ENCODE measurements around the gene NEK6. TPM values are rescaled to one million over a fixed set of nuclear protein-coding genes. Genes with fewer than 3 reads are reported as not detected.

Gene NEK6
- total and polyA plus RNA-seq, 9 of the 15 experiments (the other 6 are each of a cell fraction or from before 2014, with no cell fraction given) = 3.1 to 19.0 (median 8.4) TPM

DNA sequence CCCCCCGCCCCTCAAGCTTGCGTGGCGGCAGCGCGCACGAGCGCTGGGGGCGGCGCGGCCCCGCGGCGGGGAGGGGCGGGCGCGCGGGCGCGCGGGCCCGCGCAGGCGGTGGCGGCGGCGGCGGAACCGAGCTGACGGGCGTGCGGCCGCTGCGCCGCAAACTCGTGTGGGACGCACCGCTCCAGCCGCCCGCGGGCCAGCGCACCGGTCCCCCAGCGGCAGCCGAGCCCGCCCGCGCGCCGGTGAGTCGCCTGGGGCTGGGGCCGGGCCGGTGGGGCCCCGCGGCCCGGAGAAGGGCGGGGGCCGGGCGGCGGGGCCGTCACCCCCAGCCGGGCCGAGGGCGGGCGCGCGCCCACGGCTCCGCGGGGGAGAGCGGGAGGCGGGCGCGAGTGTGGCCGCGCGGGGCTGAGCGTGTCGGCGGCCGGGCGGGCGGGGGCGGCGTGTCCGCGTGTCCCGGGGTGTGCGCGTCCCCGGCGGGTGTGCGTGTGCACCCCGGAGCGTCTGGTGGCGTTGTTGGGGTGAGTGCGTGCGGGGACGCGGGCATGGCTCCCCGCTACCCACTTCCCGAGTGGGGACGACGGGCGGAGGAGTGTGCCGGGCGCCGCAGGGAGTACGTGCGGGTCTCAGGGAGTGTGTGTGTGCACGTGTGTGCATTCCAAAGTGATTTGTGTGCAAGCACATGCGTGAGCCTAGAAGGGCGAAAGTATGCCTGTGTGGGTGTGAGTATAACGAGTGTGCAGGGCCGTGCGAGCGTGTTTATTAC lies at the start of gene NEK6 (continued):
- TF ChIP-seq, protein P1, sequence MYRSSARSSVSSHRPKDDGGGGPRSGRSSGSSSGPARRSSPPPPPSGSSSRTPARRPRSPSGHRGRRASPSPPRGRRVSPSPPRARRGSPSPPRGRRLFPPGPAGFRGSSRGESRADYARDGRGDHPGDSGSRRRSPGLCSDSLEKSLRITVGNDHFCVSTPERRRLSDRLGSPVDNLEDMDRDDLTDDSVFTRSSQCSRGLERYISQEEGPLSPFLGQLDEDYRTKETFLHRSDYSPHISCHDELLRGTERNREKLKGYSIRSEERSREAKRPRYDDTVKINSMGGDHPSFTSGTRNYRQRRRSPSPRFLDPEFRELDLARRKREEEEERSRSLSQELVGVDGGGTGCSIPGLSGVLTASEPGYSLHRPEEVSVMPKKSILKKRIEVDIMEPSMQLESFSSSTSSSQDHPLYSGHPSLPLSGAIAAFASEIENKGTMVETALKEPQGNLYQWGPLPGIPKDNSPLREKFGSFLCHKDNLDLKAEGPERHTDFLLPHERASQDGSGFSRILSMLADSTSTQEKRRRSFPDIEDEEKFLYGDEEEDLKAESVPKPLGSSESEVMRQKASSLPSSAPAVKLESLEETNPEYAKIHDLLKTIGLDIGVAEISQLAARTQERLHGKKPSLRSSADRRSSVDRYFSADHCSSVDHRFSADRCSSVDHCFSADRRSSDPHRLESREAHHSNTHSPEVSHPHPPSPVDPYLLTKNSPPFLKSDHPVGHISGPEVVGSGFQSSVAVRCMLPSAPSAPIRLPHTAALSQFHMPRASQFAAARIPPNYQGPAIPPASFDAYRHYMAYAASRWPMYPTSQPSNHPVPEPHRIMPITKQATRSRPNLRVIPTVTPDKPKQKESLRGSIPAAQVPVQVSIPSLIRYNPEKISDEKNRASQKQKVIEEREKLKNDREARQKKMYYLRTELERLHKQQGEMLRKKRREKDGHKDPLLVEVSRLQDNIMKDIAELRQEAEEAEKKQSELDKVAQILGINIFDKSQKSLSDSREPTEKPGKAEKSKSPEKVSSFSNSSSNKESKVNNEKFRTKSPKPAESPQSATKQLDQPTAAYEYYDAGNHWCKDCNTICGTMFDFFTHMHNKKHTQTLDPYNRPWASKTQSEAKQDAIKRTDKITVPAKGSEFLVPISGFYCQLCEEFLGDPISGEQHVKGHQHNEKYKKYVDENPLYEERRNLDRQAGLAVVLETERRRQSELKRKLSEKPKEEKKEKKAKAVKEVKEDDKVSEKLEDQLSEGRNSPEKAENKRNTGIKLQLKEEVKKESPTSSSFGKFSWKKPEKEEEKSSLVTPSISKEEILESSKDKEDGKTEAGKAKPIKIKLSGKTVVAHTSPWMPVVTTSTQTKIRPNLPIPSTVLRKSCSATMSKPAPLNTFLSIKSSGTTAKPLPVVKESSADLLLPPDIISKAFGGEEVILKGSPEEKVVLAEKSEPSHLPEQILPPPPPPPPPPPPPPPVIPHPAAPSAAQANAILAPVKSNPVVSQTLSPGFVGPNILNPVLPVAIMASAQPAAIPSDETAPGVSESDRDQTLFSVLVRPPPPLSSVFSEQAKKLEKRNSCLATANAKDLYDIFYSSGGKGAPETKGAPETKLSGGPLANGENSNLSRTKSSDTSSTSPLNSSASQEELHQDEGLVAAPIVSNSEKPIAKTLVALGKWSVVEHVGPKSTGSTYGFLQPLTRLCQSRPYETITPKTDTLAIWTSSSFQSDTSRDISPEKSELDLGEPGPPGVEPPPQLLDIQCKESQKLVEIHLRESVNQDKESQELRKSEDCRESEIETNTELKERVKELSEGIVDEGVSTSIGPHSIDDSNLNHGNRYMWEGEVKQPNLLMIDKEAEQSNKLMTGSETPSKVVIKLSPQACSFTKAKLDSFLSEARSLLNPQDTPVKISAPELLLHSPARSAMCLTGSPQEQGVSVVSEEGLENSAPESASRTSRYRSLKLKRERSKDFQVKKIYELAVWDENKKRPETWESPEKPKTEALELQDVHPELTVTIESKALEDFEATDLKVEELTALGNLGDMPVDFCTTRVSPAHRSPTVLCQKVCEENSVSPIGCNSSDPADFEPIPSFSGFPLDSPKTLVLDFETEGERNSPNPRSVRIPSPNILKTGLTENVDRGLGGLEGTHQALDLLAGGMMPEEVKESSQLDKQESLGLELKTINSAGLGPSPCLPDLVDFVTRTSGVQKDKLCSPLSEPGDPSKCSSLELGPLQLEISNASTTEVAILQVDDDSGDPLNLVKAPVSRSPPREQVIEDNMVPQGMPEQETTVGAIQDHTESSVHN (IDR thresholded peaks at IDR 0.05; ENCODE audit: borderline replicate concordance in 1 of 2, low read depth in 1 of 2) = no peak
- TF ChIP-seq ZNF644 (tag; IDR thresholded peaks at IDR 0.05; ENCODE audit: low read depth) (peak; percentile 78; the same call in 1 of the 2 replicates), CTBP1 (IDR thresholded peaks at IDR 0.05; ENCODE audit: borderline replicate concordance) (peak; percentile 58; the same call in 1 of the 2 replicates), SAFB (IDR thresholded peaks at IDR 0.05; ENCODE audit: borderline replicate concordance, low read depth, low read length) (peak; percentile 87), EGR1 (conservative IDR thresholded peaks at IDR 0.05) (peak; percentile 40), MAZ (CRISPR knock-in tag; conservative IDR thresholded peaks at IDR 0.05 in 1 of 2, IDR thresholded peaks at IDR 0.05 in 1 of 2) (peak in 1 of 2 experiments; percentile 55; a peak in 1 of 4 replicates), ZNF79 (CRISPR knock-in tag; IDR thresholded peaks at IDR 0.05; ENCODE audit: low read depth) (no peak), PHF8 (IDR thresholded peaks at IDR 0.05; ENCODE audit: borderline replicate concordance, low read length) (peak; percentile 65; the same call in 1 of the 2 replicates), RBM25 (IDR thresholded peaks at IDR 0.05; ENCODE audit: low read depth, low read length, severe bottlenecking) (peak; percentile 69), ATF1 (CRISPR knock-in tag; IDR thresholded peaks at IDR 0.05) (no peak), ATF1 (tag; IDR thresholded peaks at IDR 0.05) (0 out of 2 replicates have a peak, but pooled peaks have one; percentile 14)
- TF ChIP-seq, protein P2, sequence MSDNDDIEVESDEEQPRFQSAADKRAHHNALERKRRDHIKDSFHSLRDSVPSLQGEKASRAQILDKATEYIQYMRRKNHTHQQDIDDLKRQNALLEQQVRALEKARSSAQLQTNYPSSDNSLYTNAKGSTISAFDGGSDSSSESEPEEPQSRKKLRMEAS (CRISPR knock-in tag; IDR thresholded peaks at IDR 0.05) = peak; percentile 72
- TF ChIP-seq, protein P3, sequence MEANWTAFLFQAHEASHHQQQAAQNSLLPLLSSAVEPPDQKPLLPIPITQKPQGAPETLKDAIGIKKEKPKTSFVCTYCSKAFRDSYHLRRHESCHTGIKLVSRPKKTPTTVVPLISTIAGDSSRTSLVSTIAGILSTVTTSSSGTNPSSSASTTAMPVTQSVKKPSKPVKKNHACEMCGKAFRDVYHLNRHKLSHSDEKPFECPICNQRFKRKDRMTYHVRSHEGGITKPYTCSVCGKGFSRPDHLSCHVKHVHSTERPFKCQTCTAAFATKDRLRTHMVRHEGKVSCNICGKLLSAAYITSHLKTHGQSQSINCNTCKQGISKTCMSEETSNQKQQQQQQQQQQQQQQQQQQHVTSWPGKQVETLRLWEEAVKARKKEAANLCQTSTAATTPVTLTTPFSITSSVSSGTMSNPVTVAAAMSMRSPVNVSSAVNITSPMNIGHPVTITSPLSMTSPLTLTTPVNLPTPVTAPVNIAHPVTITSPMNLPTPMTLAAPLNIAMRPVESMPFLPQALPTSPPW (CRISPR knock-in tag; IDR thresholded peaks at IDR 0.05) = peak; percentile 87

Data from K562 (cell line).